Spleen (tissue), 11 donors: ENCODE data around the gene AP1G2. TPM values are rescaled to one million over a fixed set of nuclear protein-coding genes. Genes with fewer than 3 reads are reported as not detected.

Experiments
- DNase-seq: peaks from one replicate; pipeline ENCODE4 v3.0.0-alpha.2; 2020
- H3K27ac ChIP-seq, 8 donors: fragments of 200-600 bp; sonication (generic) in 7 of 8; 1 replicate in 4 of 8; 2 replicates in 4 of 8; pipeline versions ENCODE4 v1.5.0 to v1.8.0; 2016 to 2021; ENCODE audit warnings: inconsistent platforms in 4 of 8, mild to moderate bottlenecking in 4 of 8, moderate library complexity in 1 of 8
- H3K27me3 ChIP-seq, 7 donors: fragments of 200-600 bp; sonication (generic) in 6 of 7; replicated peaks in 1 of 7; 1 replicate in 4 of 7; 2 replicates in 3 of 7; pipeline versions ENCODE4 v1.5.0 to v1.8.0; 2016 to 2021; ENCODE audit warnings: inconsistent platforms in 3 of 7, mild to moderate bottlenecking in 1 of 7
- H3K36me3 ChIP-seq, 6 donors: fragments of 200-600 bp; sonication (generic) in 5 of 6; 1 replicate in 4 of 6; 2 replicates in 2 of 6; pipeline versions ENCODE4 v1.5.0 to v1.8.0; 2016 to 2021; ENCODE audit warnings: inconsistent platforms in 2 of 6
- H3K4me1 ChIP-seq, 6 donors: fragments of 200-600 bp; sonication (generic) in 5 of 6; 1 replicate in 3 of 6; 2 replicates in 3 of 6; pipeline versions ENCODE4 v1.5.0 to v1.8.0; 2016 to 2021; ENCODE audit warnings: inconsistent platforms in 3 of 6
- H3K4me3 ChIP-seq, 8 donors: fragments of 200-600 bp; sonication (generic) in 7 of 8; 1 replicate in 4 of 8; 2 replicates in 4 of 8; pipeline versions ENCODE4 v1.5.0 to v1.8.0; 2016 to 2021; ENCODE audit warnings: inconsistent platforms in 4 of 8, mild to moderate bottlenecking in 4 of 8, moderate library complexity in 2 of 8
- H3K9me3 ChIP-seq, 8 donors: fragments of 200-600 bp; sonication (generic) in 7 of 8; 1 replicate in 4 of 8; 2 replicates in 4 of 8; pipeline versions ENCODE4 v1.5.0 to v1.8.0; 2016 to 2021; ENCODE audit warnings: inconsistent platforms in 4 of 8
- POLR2A ChIP-seq, 3 donors: fragments of 450-650 bp; IDR thresholded peaks; one replicate each; pipeline ENCODE4 v1.5.1; 2017; ENCODE audit warnings: antibody characterized with exemption in 3 of 3, mild to moderate bottlenecking in 1 of 3
- POLR2AphosphoS5 ChIP-seq, 3 donors: sonication (generic); formaldehyde crosslinking; IDR thresholded peaks; one replicate each; pipeline ENCODE4 v1.5.1; 2017; ENCODE audit warnings: antibody characterized with exemption in 3 of 3
- WGBS, 5 donors: extraction: QIAGEN DNeasy Blood & Tissue Kit in 3 of 5; methylation state at CpG; one replicate each; pipeline versions ENCODE4 v1.1.5 to v1.1.7; 2013 to 2018; 5-methylcytosine and 5-hydroxymethylcytosine counted together
- intact Hi-C: fragments of 100-400 bp; cut with DNase I; formaldehyde crosslinking; loops from one replicate; pipeline ENCODE4 v1.15.0; 2023; ENCODE audit warnings: low total_unique reads
- polyA plus RNA-seq, 3 donors: library from polyadenylated mRNA; stranded (reverse); fragments of 200-250 nt; gene quantifications; one replicate each; pipeline ENCODE4 v1.2.1, GENCODE V29; 2013
- total RNA-seq, 7 donors: library from RNA; depleted of rRNA in 3 of 7; stranded (reverse); fragments of >200 nt in 3 of 7; fragmentation: NEBNext Ultra II Directional in 4 of 7; extraction: Animal tissue kit (Norgen Biotek cat#: 25700) in 4 of 7; gene quantifications; one replicate each; pipeline versions ENCODE4 v1.1.0 to v1.2.1, GENCODE V29; 2016 to 2021
- TF ChIP-seq, protein P1 (sequence below), 11 experiments: fragments of 200-600 bp in 7 of 11; fragments of 450-650 bp in 4 of 11; sonication (generic) in 4 of 11; IDR thresholded peaks in 8 of 11; conservative IDR thresholded peaks in 3 of 11; 1 replicate in 7 of 11; 2 replicates in 4 of 11; pipeline versions ENCODE4 v1.4.0 to v1.8.0; 2016 to 2021; ENCODE audit warnings: antibody characterized with exemption in 11 of 11, inconsistent platforms in 4 of 11, mild to moderate bottlenecking in 1 of 11
- donor health status: healthy with polysubstance abuse.
- donor health status: DM: no; HTN: no; CAD: no; lungs with moderate emphysema.
- donor health status: DM: no; HTN: no; CAD: no.
- donor health status: Bipolar disorder and iron deficiency.
- donor health status: healthy.
- donor health status: DM: no; HTN: no; CAD: no.
- donor health status: DM: yes; HTN: yes; CAD: no.

AP1G2 gene
- total and polyA plus RNA-seq, 10 donors: 126 to 267 (median 187) TPM

DNA sequence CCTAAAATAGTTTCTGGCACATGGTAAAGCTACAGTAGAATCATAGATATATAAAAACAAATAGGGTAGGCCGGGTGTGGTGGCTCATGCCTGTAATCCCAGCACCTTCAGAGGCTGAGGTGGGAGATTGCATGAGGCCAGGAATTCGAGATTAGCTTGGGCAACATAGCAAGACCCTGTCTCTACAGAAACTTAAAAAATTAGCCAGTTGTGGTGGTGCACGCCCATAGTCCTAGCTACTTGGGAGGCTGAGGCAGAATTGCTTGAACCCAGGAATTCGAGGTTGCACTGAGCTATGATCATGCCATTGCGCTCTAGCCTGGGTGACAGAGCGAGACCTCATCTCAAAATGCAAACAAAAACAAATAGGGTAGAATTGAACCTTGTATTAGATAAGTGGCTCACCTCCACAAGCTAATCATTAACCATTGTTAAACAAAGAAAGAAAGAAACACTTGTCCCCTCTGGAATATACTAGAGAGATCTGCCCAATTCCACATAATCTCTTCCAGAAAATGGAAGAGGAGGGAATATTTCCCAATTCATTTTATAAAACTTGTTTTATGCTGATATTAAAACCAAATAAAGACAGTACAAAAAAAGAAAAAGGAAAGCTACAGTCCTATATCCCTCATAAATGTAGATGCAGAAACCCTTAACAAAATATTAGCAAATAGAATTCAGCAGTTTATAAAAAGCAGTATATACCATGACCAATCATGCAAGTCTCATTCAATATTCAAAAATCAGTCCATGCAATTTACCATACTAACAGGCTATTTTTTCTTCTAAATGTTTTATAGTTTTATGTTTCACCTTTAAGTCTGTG is 45.9 kb upstream of the AP1G2 start:
- WGBS, 5 donors: 82 to 94% (median 86%) methylated on average over 6 of the region's 6 CpGs
- Histone ChIP-seq H3K36me3 (no peaks in the 10 kb centered on the region), H3K4me1 (peaks cover 0 to 15% (median 11%) of the 10 kb centered on the region in 6 donors), H3K27ac (no peak overlapping the region), H3K9me3 (no peaks in the 10 kb centered on the region), H3K27me3 (no peaks in the 10 kb centered on the region), H3K4me3 (no peak overlapping the region)
- TF ChIP-seq POLR2A (IDR thresholded peaks at IDR 0.05) (no peak), POLR2AphosphoS5 (IDR thresholded peaks at IDR 0.05) (no peak)
- TF ChIP-seq, protein P1, sequence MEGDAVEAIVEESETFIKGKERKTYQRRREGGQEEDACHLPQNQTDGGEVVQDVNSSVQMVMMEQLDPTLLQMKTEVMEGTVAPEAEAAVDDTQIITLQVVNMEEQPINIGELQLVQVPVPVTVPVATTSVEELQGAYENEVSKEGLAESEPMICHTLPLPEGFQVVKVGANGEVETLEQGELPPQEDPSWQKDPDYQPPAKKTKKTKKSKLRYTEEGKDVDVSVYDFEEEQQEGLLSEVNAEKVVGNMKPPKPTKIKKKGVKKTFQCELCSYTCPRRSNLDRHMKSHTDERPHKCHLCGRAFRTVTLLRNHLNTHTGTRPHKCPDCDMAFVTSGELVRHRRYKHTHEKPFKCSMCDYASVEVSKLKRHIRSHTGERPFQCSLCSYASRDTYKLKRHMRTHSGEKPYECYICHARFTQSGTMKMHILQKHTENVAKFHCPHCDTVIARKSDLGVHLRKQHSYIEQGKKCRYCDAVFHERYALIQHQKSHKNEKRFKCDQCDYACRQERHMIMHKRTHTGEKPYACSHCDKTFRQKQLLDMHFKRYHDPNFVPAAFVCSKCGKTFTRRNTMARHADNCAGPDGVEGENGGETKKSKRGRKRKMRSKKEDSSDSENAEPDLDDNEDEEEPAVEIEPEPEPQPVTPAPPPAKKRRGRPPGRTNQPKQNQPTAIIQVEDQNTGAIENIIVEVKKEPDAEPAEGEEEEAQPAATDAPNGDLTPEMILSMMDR (IDR thresholded peaks at IDR 0.05 in 8 of 11, conservative IDR thresholded peaks at IDR 0.05 in 3 of 11): no peak
- DNase-seq: no peak
- intact Hi-C loops: no loop called here

DNA sequence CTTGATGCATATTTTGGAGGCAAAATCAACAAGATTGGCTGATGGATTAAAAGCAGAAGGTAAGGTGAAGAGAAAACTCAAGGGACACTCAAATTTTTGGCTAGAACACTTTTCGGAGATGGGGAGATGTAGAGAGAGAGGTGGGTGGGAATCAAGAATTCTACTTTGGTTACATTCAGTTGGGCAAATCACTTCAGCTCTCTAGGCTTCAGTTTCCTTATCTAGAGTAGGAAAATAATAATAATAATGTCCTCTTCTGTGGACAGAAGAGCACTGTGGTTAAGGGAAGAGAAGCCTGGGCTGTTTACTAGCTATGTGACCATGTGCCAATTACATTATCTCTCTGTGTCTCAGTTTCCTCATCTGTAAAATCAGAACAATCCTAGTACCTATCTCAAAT is 45.2 kb upstream of the AP1G2 start:
- no peaks in the 10 kb centered on the region for H3K27me3 ChIP-seq
- peaks cover 0 to 15% (median 11%) of the 10 kb centered on the region in 6 donors for H3K4me1 ChIP-seq
- no peak for TF ChIP-seq POLR2AphosphoS5 (IDR thresholded peaks at IDR 0.05)
- TF ChIP-seq, protein P1 (IDR thresholded peaks at IDR 0.05 in 8 of 11, conservative IDR thresholded peaks at IDR 0.05 in 3 of 11): no peak
- TF ChIP-seq POLR2A (IDR thresholded peaks at IDR 0.05): no peak
- no peak overlapping the region for H3K4me3 ChIP-seq
- intact Hi-C loops: no loop called here
- no peaks in the 10 kb centered on the region for H3K36me3 ChIP-seq
- H3K9me3 ChIP-seq: no peaks in the 10 kb centered on the region
- whole genome bisulfite sequencing, 5 donors: 92 to 100% (median 93%) methylated on average over 1 of the region's 1 CpG
- no peak for DNase-seq
- no peak overlapping the region for H3K27ac ChIP-seq

DNA sequence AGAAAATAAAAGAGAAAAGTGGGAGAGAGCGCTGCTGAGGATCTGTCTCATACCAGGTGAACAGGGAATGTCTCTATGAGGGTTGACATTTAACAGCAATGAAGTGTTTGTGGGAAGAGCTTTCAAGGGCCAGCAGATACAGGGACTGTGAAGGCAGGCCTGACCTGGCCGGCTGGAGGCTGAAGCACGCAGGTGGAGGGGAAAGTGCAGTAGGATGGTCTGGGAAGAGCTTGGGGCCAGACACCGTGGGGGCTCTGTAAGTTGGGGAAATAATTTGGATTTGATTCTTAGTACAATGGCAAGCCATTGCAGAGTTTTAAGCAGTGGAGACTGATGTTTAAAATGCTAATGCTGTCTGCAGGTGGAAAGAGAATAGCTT is 44.8 kb upstream of the AP1G2 start:
- no peak overlapping the region for H3K27ac ChIP-seq
- no peaks in the 10 kb centered on the region for H3K27me3 ChIP-seq
- no peaks in the 10 kb centered on the region for H3K36me3 ChIP-seq
- H3K9me3 ChIP-seq: no peaks in the 10 kb centered on the region
- H3K4me3 ChIP-seq: no peak overlapping the region
- 80 to 90% (median 88%) methylated on average over 4 of the region's 4 CpGs for WGBS, 5 donors
- TF ChIP-seq, protein P1 (IDR thresholded peaks at IDR 0.05 in 8 of 11, conservative IDR thresholded peaks at IDR 0.05 in 3 of 11): no peak
- no peak for TF ChIP-seq POLR2A (IDR thresholded peaks at IDR 0.05)
- H3K4me1 ChIP-seq: peaks cover 0 to 15% (median 11%) of the 10 kb centered on the region in 6 donors
- intact Hi-C loops: no loop called here
- DNase-seq: no peak

DNA sequence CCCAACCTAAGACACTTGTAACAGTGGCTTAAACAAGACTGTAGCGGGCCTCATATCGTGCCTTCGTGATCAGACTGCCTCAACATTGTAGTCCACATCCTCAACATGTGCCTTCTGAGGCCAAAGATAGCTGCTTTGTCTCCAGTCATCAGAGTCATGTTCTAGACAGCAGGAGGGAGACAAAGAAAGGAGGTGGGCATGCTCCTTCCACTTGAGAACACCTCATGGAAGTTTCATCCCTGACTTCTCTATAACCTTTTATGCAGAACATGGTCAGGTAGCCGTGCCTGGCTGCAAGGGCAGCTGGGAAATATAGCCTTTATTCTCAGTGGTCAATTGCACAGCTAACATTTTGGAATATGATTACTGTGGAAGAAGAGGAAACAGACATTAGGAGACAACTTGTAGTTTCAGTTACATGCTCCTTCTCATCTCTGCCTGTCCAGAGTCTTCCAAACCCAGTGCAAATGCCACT is 43.3 kb upstream of the AP1G2 start:
- WGBS, 5 donors: 38 to 50% (median 45%) methylated on average over 4 of the region's 4 CpGs
- H3K27me3 ChIP-seq: no peaks in the 10 kb centered on the region
- H3K4me3 ChIP-seq: no peak overlapping the region
- TF ChIP-seq, protein P1 (IDR thresholded peaks at IDR 0.05 in 8 of 11, conservative IDR thresholded peaks at IDR 0.05 in 3 of 11): no peak
- TF ChIP-seq POLR2A (IDR thresholded peaks at IDR 0.05) (no peak), POLR2AphosphoS5 (IDR thresholded peaks at IDR 0.05) (no peak)
- H3K4me1 ChIP-seq: peaks cover 0 to 15% (median 11%) of the 10 kb centered on the region in 6 donors
- no peak for DNase-seq
- H3K36me3 ChIP-seq: no peaks in the 10 kb centered on the region
- intact Hi-C loops: no loop called here
- peak overlapping the region; percentile 29 to 77 (median 56) for H3K27ac ChIP-seq
- no peaks in the 10 kb centered on the region for H3K9me3 ChIP-seq
